GM15510 (cell line): Measurements from ENCODE around the gene TBCA.

Source experiments
- POLR2A ChIP-seq: IDR thresholded peaks from 3 replicates; pipeline ENCODE4 v1.6.1; 2011; ENCODE audit warnings: borderline replicate concordance; ENCODE audit not compliant: insufficient read length; ENCODE audit errors: extremely low read depth

TBCA gene, protein sequence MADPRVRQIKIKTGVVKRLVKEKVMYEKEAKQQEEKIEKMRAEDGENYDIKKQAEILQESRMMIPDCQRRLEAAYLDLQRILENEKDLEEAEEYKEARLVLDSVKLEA

GRCh38 chr5:77775790-77776553 is at the start of gene TBCA:
Gene TBCA (minus strand): TSS chr5:77776339. CDS start chr5:77776257, 82 bp downstream.
- peak; percentile 85 for TF ChIP-seq POLR2A

GRCh38 chr5:77824981-77825380 is 48.8 kb upstream of the TBCA start:
- TF ChIP-seq POLR2A: no peak

- no peak for TF ChIP-seq POLR2A
Measured at GRCh38 chr5:77816686-77817085, 40.5 kb upstream of the TBCA start.

- no peak for TF ChIP-seq POLR2A
Measured at GRCh38 chr5:77812926-77813589, 36.9 kb upstream of the TBCA start.

- TF ChIP-seq POLR2A: no peak
Measured at GRCh38 chr5:77806213-77806843, 30.2 kb upstream of the TBCA start.

DNA sequence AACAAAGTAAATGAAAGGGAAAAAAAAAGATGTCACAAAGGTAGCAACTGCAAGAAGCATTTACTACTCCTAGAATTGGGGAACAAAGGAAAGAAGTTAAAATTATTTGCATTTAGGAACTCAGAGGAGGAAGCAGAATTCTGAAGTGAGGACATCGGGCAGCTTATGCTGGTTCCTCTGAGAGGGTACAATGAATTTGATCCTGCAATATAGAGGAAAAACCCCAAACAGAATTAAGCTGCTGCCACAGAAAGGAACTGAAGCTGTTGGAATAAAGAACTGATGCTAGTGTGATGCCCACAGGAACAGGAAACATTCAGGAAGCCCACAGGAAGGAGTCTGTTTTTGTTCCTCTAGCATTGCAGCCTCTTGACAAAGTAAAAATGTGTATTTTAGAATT is 22.3 kb upstream of the TBCA start:
- TF ChIP-seq POLR2A: no peak

DNA sequence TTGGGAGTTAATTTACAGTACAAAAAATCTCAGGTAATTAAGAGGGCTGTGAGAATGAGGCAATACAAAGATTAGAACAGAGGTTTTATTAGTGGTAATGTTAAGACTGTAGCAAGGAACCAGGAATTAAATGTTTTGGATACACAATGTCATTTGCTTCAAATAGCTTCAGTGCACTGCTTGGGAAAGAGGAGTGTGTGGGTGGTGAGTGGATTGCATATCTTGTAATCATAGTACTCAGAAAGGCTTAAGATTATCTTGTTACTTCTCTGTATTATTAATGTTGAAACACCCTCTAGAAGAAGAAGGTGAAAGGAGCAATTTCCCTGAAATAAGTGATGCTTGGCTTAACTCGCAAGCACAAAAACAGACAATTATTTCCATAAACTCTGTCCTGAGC is 21.0 kb upstream of the TBCA start:
- TF ChIP-seq POLR2A: no peak

DNA sequence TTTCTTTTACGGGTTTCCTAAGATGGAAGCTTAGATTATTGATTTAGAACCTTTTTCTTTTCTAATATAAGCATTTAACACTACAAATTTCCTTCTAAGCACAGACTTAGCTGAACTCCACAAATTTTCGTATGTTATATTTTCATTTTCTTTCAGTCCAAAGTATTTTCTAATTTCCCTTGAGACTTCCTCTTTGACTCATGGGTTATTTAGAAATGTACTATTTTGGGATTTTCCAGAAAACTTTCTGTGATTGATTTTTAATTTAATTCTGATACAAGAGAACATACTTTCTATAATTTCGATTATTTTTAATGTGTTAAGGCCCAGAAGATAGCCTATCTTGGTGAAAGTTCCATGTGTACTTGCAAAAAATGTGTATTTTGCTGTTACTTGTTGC is 19.7 kb upstream of the TBCA start:
- no peak for TF ChIP-seq POLR2A

DNA sequence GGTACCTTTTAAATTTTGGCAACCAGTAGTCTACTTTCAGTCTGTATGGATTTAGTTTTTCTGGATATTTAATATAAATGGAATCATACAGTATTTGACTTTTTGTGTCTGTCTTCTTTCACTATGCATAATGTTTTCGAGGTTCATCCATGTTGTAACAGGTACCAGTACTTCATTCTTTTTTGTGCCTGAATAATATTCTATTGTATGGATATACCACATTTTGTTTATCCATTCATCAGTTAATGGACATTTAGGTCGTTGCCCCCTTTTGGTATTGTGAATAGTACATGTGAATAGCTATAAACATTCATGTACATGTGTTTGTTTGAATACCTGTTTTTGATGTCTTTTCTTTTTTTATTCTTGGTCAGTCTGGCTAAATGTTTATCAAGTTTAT is 19.1 kb upstream of the TBCA start:
- no peak for TF ChIP-seq POLR2A

DNA sequence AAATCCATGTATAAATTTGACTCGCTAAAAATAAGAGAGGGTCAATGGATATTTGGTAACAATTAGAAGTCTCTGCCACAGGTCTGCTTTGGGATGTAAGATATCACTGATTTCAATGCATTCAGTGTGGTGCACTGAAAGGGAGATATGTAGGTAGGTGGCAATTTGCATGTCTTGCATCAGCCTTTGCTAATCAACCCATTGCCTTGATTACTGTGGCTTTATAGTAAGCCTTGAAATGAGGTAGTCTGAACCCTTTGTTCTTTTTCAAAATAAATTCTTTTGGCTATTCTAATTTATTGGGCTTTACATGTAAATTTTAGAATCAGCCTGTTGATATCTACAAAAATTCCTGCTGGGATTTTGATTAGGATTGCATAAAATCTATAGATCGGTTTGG is 15.8 kb upstream of the TBCA start:
- TF ChIP-seq POLR2A: no peak

- TF ChIP-seq POLR2A: no peak
Measured at GRCh38 chr5:77791356-77791755, 15.2 kb upstream of the TBCA start.

DNA sequence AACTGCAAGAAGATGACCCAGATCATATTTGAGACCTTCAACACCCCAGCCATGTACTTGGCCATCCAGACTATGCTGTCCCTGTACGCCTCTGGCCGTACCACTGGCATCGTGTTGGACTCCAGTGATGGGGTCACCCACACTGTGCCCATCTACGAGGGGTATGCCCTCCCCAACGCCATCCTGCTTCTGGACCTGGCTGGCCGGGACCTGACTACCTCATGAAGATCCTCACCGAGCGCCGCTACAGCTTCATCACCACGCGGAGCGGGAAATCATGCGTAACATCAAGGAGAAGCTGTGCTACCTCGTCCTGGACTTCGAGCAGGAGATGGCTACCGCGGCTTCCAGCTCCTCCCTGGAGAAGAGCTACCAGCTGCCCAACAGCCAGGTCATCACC is 9.1 kb upstream of the TBCA start:
- no peak for TF ChIP-seq POLR2A

- no peak for TF ChIP-seq POLR2A
Measured at GRCh38 chr5:77784735-77785134, 8.6 kb upstream of the TBCA start.

- no peak for TF ChIP-seq POLR2A
Measured at GRCh38 chr5:77781076-77781475, 4.9 kb upstream of the TBCA start.

DNA sequence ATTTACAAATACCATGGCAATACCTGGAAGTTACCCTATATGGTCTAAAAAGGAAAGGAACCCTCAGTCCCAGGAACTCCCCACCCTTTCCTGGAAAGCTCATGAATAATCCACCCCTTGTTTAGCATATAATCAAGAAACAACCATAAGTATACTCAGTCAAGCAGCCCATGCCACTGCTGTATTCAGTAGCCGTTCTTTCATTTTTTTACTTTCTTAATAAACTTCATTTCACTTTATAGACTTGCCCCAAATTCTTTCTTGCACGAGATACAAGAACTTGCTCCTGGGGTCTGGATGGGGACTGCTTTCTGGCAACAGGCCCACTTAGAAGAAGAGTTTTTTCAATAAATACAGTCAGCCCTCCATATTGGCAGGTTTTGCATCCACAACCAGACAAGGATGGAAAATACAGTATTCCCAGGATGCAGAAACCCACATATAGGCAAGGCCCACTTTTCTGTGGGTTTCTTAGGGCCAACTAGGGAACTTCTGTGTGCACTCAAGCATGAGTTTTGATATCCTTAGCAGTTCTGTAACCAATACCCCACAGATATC is 2.8 kb upstream of the TBCA start:
- no peak for TF ChIP-seq POLR2A
